MCF 10A (cell line): ENCODE measurements around the gene GOLGA8S. TPM values are rescaled to one million over a fixed set of nuclear protein-coding genes. Genes with fewer than 3 reads are reported as not detected.
A peak's percentile ranks its signal among the peaks of the same experiment; 100 is the strongest.
"Not testable (repeated sequence)": the region's sequence is repeated elsewhere in the genome, so short reads cannot be mapped to it uniquely, and the experiment has no call there.

Experiments used
- BruUV-seq: library from RNA; stranded (reverse); fragments of 400-500 nt; replicated peaks from 2 replicates; lab custom pipeline; 2021; lab: Mats Ljungman, UMichigan
- CTCF ChIA-PET: fragments of 300-600 bp; sonication (Branson Sonifier 250); formaldehyde crosslinking; extraction: SDS; loops from one replicate; lab custom pipeline; 2021; ENCODE audit warnings: antibody characterized with exemption, inconsistent platforms; lab: Yijun Ruan, JAX
- POLR2A ChIA-PET: fragments of 300-600, 350-650 bp; sonication (Branson Sonifier 250); formaldehyde crosslinking; extraction: SDS; loops from one replicate; lab custom pipeline; 2020; ENCODE audit warnings: antibody characterized with exemption, inconsistent platforms; lab: Yijun Ruan, JAX
- DNase-seq: peaks from one replicate; pipeline ENCODE4 v3.0.0-alpha.2; 2018; ENCODE audit not compliant: unreplicated experiment
- H3K27ac Mint-ChIP-seq: one replicate; pipeline ENCODE4 v1.8.0; 2022; ENCODE audit warnings: mild to moderate bottlenecking, low read depth, mixed read lengths; ENCODE audit not compliant: unreplicated experiment
- H3K27me3 Mint-ChIP-seq: one replicate; pipeline ENCODE4 v1.8.0; 2022; ENCODE audit warnings: mixed read lengths; ENCODE audit not compliant: insufficient read depth, unreplicated experiment
- H3K36me3 Mint-ChIP-seq: one replicate; pipeline ENCODE4 v1.8.0; 2022; ENCODE audit warnings: mild to moderate bottlenecking, moderate library complexity, mixed read lengths; ENCODE audit not compliant: insufficient read depth, unreplicated experiment
- H3K4me1 Mint-ChIP-seq: one replicate; pipeline ENCODE4 v1.8.0; 2022; ENCODE audit warnings: mixed read lengths; ENCODE audit not compliant: insufficient read depth, unreplicated experiment
- H3K4me3 Mint-ChIP-seq: one replicate; pipeline ENCODE4 v1.8.0; 2022; ENCODE audit warnings: mild to moderate bottlenecking, moderate library complexity, mixed read lengths; ENCODE audit not compliant: unreplicated experiment
- H3K9me3 Mint-ChIP-seq: one replicate; pipeline ENCODE4 v1.8.0; 2022; ENCODE audit warnings: mixed read lengths; ENCODE audit not compliant: unreplicated experiment
- intact Hi-C: fragments of 100-400 bp; cut with micrococcal nuclease; formaldehyde crosslinking; loops from 2 replicates; pipeline ENCODE4 v1.14.1; 2022
- total RNA-seq: library from RNA; stranded (reverse); gene quantifications from 2 replicates; pipeline ENCODE4 v1.2.3, GENCODE V29; 2022
- TF ChIP-seq, protein P1 (sequence below): fragments of 200-600 bp; IDR thresholded peaks from one replicate; pipeline ENCODE4 v1.8.0; 2022; ENCODE audit warnings: antibody characterized with exemption, mild to moderate bottlenecking; ENCODE audit not compliant: unreplicated experiment

The GOLGA8S gene
- total RNA-seq, 1 experiment from 2014 or later = 0.16 TPM

DNA sequence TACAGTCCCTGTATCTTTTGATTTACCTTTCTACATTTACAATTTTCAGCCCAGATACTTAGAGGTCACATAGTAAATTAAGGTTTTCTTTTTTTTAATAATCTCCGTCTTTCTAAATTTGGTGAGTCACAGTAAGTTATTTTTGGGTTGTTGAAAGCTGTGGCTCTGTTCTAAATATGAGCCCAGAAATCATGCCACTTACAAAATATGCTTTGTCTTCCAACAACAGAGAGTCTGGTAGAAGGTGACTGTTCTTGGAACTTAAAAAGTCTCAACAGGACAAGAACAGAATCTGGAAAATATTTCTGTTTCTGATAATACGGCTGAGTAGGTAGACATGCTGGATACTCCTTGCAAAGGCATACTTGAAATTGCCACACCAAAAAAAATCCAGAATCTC, 16.0 kb downstream of the GOLGA8S start:
- intact Hi-C loops = no loop called here
- Mint-ChIP-seq H3K9me3 (no peaks in the 10 kb centered on the region), H3K4me1 (no peaks in the 10 kb centered on the region), H3K27me3 (peaks cover 23% of the 10 kb centered on the region), H3K36me3 (no peaks in the 10 kb centered on the region), H3K27ac (no peak overlapping the region), H3K4me3 (no peak overlapping the region)
- BruUV-seq = no TSS peak
- ChIA-PET POLR2A (no interaction called here), CTCF (no interaction called here)
- DNase-seq = no peak
- TF ChIP-seq, protein P1, sequence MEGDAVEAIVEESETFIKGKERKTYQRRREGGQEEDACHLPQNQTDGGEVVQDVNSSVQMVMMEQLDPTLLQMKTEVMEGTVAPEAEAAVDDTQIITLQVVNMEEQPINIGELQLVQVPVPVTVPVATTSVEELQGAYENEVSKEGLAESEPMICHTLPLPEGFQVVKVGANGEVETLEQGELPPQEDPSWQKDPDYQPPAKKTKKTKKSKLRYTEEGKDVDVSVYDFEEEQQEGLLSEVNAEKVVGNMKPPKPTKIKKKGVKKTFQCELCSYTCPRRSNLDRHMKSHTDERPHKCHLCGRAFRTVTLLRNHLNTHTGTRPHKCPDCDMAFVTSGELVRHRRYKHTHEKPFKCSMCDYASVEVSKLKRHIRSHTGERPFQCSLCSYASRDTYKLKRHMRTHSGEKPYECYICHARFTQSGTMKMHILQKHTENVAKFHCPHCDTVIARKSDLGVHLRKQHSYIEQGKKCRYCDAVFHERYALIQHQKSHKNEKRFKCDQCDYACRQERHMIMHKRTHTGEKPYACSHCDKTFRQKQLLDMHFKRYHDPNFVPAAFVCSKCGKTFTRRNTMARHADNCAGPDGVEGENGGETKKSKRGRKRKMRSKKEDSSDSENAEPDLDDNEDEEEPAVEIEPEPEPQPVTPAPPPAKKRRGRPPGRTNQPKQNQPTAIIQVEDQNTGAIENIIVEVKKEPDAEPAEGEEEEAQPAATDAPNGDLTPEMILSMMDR = no peak

DNA sequence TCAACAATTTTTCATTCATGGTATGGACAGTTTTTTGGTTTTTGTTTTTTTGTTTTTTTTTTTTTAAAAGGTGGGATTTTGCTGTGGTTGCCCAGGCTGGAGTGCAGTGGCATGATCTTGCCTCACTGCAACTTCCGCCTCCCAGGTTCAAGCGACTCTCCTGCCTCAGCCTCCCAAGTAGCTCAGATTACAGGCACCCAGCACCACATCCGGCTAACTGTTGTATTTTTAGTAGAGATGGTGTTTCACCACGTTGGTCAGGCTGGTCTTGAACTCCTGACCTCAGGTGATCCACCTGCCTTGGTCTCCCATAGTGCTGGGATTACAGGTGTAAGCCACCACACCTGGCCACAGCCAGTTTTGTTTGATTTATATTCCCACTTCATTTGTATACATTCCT, 16.6 kb downstream of the GOLGA8S start:
- DNase-seq, H3K36me3 Mint-ChIP-seq, POLR2A ChIA-PET, BruUV-seq, intact Hi-C loops, H3K9me3 Mint-ChIP-seq, H3K27ac Mint-ChIP-seq, H3K4me1 Mint-ChIP-seq, CTCF ChIA-PET, H3K4me3 Mint-ChIP-seq: not testable (repeated sequence)
- peaks cover 27% of the 10 kb centered on the region for H3K27me3 Mint-ChIP-seq

DNA sequence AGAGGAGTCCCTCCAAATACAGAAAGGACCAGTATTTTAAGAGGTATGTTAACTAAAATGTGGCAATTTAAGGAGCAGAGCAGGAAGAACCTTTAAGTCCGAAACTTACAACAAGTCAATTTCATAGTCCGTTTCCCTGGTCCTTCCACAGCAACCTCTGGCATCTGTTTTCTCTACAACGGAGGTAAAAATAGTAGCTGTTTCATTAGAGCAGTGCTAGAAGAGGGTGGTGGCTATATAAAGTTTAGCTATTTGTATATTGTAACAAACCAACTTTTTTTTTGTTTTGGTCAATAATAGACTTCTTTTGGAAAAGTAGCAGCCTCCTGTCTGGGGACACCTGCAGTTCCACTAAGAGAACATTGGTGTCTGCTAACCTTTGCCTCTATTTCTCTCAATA, 17.3 kb downstream of the GOLGA8S start:
- BruUV-seq, H3K4me3 Mint-ChIP-seq, POLR2A ChIA-PET, DNase-seq, H3K4me1 Mint-ChIP-seq, H3K36me3 Mint-ChIP-seq, intact Hi-C loops, H3K9me3 Mint-ChIP-seq: not testable (repeated sequence)
- peaks cover 34% of the 10 kb centered on the region for H3K27me3 Mint-ChIP-seq
- CTCF ChIA-PET = interaction anchor here (0.6 kb wide), 1 partner anchor 349 kb away, joined by 5 read pairs; no protein-coding TSS in a partner anchor
- H3K27ac Mint-ChIP-seq = peak overlapping the region; percentile 50

DNA sequence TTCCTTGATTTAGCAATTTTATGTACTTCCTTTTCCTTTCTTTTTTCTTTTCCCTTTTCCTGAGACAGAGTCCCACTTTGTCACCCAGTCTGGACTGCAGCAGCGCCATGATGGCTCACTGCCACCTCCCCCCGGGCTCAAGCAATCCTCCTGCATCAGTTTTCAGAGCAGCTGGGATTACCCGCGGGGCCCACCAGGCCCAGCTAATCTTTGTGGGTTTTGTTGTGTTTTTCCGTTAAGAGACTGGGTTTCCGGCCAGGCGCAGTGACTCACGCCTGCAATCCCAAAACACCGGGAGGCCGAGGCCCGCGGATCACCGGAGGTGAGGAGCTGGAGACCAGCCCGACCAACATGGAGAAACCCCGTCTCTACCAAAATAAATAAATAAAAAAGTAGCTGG, 17.7 kb downstream of the GOLGA8S start:
- Mint-ChIP-seq H3K9me3 (no peaks in the 10 kb centered on the region), H3K4me1 (no peaks in the 10 kb centered on the region), H3K27ac (peak overlapping the region; percentile 50), H3K4me3 (no peak overlapping the region), H3K27me3 (peaks cover 38% of the 10 kb centered on the region), H3K36me3 (no peaks in the 10 kb centered on the region)
- TF ChIP-seq, protein P1 = no peak
- no TSS peak for BruUV-seq
- POLR2A ChIA-PET = interaction anchor here (0.7 kb wide), 1 partner anchor 337 kb away, joined by 3 read pairs; no protein-coding TSS in a partner anchor
- intact Hi-C loops = no loop called here
- DNase-seq = peak; percentile 49
- CTCF ChIA-PET = interaction anchor here (0.6 kb wide), 1 partner anchor 349 kb away, joined by 5 read pairs; no protein-coding TSS in a partner anchor

DNA sequence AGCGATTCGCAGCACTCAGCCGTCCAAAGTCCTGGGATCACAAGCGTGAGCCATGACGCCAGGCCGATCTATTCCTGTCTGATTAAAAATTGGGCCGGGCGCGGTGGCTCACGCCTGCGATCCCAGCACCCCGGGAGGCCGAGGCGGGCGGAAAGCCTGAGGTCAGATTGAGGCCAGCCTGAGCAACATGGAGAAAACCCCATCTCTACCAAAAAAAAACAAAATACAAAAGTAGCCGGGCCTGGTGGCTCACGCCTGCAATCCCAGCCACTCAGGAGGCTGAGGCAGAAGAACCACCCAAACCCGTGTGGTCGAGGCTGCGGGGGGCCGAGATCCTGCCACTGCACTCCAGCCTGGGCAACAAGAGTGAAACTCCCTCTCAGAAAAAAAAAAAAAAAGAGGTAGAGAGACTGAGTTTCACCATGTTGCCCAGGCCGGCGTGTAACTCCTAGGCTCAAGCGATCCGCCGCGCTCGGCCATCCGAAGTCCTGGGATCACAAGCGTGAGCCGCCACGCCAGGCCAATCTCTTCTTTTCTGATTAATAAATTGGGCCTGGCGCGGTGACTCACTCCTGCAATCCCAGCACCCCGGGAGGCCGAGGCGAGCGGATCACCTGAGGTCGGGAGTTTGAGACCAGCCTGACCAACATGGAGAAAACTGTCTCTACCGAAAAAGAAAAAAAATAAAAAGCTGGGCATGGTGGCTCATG, 18.5 kb downstream of the GOLGA8S start:
- H3K9me3 Mint-ChIP-seq, CTCF ChIA-PET, DNase-seq, intact Hi-C loops, H3K4me3 Mint-ChIP-seq, H3K4me1 Mint-ChIP-seq, BruUV-seq, H3K36me3 Mint-ChIP-seq, H3K27ac Mint-ChIP-seq: not testable (repeated sequence)
- POLR2A ChIA-PET = interaction anchor here (0.7 kb wide), 1 partner anchor 337 kb away, joined by 3 read pairs; no protein-coding TSS in a partner anchor
- peaks cover 38% of the 10 kb centered on the region for H3K27me3 Mint-ChIP-seq

DNA sequence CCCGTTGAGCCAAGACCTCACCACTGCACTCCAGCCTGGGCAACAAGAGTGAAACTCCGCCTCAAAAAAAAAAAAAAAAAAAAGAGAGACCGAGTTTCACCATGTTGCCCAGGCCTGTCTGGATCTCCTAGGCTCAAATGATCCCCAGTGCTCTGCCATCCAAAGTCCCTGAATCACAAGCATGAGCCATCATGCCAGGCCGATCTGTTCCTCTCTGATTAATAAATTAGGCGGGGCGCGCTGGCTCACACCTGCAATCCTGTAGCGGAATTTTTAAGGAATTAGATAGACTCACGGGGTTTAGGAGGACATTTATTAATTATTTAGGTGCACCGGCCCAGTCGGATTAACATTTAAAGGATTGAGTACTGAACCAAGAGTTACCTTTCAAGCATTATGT, 19.7 kb downstream of the GOLGA8S start:
- H3K36me3 Mint-ChIP-seq, H3K4me1 Mint-ChIP-seq, intact Hi-C loops, H3K27ac Mint-ChIP-seq, DNase-seq, BruUV-seq, H3K4me3 Mint-ChIP-seq, POLR2A ChIA-PET, H3K9me3 Mint-ChIP-seq, CTCF ChIA-PET: not testable (repeated sequence)
- H3K27me3 Mint-ChIP-seq = peaks cover 38% of the 10 kb centered on the region

DNA sequence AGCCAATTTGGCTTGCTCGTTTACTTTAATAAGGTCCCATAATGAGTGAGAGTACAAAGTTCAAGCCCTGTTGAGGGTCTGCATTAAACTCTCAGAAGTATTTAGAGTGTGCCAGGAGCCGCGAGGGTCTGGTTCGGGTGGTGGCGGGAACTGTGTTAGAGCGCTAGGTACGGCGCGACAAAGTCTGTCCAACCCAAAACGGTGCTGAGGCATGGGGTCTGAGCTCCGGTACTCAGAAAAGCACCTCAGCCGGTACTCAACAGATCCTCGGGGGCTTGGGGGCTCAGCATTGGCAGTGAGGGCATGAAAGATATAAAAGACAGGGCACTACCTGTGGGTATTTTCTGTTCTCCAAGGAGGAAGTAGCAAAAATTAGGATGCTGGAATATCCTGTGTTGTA, 24.4 kb downstream of the GOLGA8S start:
- H3K4me3 Mint-ChIP-seq, H3K9me3 Mint-ChIP-seq, DNase-seq, H3K36me3 Mint-ChIP-seq, H3K27ac Mint-ChIP-seq, H3K4me1 Mint-ChIP-seq, POLR2A ChIA-PET, BruUV-seq, intact Hi-C loops, CTCF ChIA-PET: not testable (repeated sequence)
- peaks cover 39% of the 10 kb centered on the region for H3K27me3 Mint-ChIP-seq

DNA sequence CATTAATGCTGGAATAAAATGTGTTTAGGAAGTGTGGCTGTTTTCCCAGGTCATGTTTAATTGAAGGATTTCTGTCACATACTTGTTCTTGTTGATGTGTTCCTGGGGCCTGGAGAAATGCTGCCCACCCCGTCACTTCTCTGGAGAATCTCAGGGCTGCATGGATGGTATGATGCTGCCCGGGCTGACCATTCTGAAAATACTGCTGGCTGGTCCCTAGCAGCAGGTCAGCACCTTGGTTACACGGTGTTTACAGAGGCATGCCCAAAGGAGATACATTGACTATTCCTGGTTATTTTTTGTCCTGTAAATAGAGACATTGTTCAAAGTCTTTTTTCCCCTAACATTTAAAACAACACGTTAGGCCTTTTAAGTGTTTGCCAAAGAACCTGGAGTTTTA, 26.2 kb downstream of the GOLGA8S start:
- H3K36me3 Mint-ChIP-seq, H3K9me3 Mint-ChIP-seq, CTCF ChIA-PET, H3K4me3 Mint-ChIP-seq, BruUV-seq, DNase-seq, H3K27ac Mint-ChIP-seq, H3K4me1 Mint-ChIP-seq, POLR2A ChIA-PET, intact Hi-C loops: not testable (repeated sequence)
- peaks cover 56% of the 10 kb centered on the region for H3K27me3 Mint-ChIP-seq
